Esophagus squamous epithelium (tissue), 5 donors: ENCODE measurements around the gene GRK2. TPM values are rescaled to one million over a fixed set of nuclear protein-coding genes. Genes with fewer than 3 reads are reported as not detected.
"Not testable (repeated sequence)": the region's sequence is repeated elsewhere in the genome, so short reads cannot be mapped to it uniquely, and the experiment has no call there.

ENCODE experiments used
- DNase-seq: peaks from one replicate; lab custom pipeline; 2025; lab: John Stamatoyannopoulos, UW
- H3K27ac ChIP-seq, 4 donors: fragments of 200-600 bp; sonication (generic); one replicate each; pipeline ENCODE4 v1.5.1; 2016 to 2019; ENCODE audit warnings: mild to moderate bottlenecking in 1 of 4
- H3K27me3 ChIP-seq, 4 donors: fragments of 200-600 bp; sonication (generic); 1 replicate in 3 of 4; 2 replicates in 1 of 4; pipeline versions ENCODE4 v1.5.1 to v1.6.0; 2017 to 2021; ENCODE audit warnings: antibody characterized with exemption in 1 of 4
- H3K36me3 ChIP-seq, 3 donors: fragments of 200-600 bp; sonication (generic); one replicate each; pipeline ENCODE4 v1.5.1; 2016 to 2019
- H3K4me1 ChIP-seq, 3 donors: fragments of 200-600 bp; sonication (generic); one replicate each; pipeline ENCODE4 v1.5.1; 2017 to 2019
- H3K4me3 ChIP-seq, 4 donors: fragments of 200-600 bp; sonication (generic); 1 replicate in 3 of 4; 2 replicates in 1 of 4; pipeline ENCODE4 v1.5.1; 2016 to 2019; ENCODE audit warnings: mild to moderate bottlenecking in 2 of 4, moderate library complexity in 1 of 4
- H3K9me3 ChIP-seq, 3 donors: fragments of 200-600 bp; sonication (generic); one replicate each; pipeline ENCODE4 v1.5.1; 2016 to 2019
- CTCF ChIP-seq, 6 experiments: fragments of 450-650 bp in 4 of 6; fragments of 200-600 bp in 2 of 6; sonication (generic) in 2 of 6; IDR thresholded peaks; one replicate each; pipeline ENCODE4 v1.5.1; 2016 to 2019; ENCODE audit warnings: antibody characterized with exemption in 6 of 6, mild to moderate bottlenecking in 4 of 6, moderate library complexity in 4 of 6
- POLR2A ChIP-seq, 4 donors: fragments of 450-650 bp; IDR thresholded peaks; one replicate each; pipeline ENCODE4 v1.6.1; 2017; ENCODE audit warnings: antibody characterized with exemption in 4 of 4, mild to moderate bottlenecking in 4 of 4, moderate library complexity in 3 of 4
- WGBS, 2 donors: methylation state at CpG; one replicate each; pipeline ENCODE4 v1.1.5; 2018; 5-methylcytosine and 5-hydroxymethylcytosine counted together
- intact Hi-C: fragments of 100-400 bp; cut with DNase I; formaldehyde crosslinking; loops from one replicate; pipeline ENCODE4 v1.15.0; 2022
- total RNA-seq, 4 donors: library from RNA; depleted of rRNA; stranded (reverse); fragments of >200 nt; gene quantifications; one replicate each; pipeline ENCODE4 v1.1.0, GENCODE V29; 2016
- donor health status: DM: yes; HTN: yes; CAD: no.

GRK2 gene
- total RNA-seq, 4 donors from 2014 or later = 54.1 to 93.2 (median 68.5) TPM

- intact Hi-C loops, DNase-seq, H3K27me3 ChIP-seq, H3K9me3 ChIP-seq: not testable (repeated sequence)
- Histone ChIP-seq H3K4me3 (peak overlapping the region in 3 of 4 donors; percentile 30 to 60 (median 31)), H3K4me1 (peaks cover 40 to 73% (median 53%) of the 10 kb centered on the region in 3 donors), H3K36me3 (peaks cover 0 to 16% (median 7%) of the 10 kb centered on the region in 3 donors), H3K27ac (peak overlapping the region; percentile 35 to 97 (median 65))
- WGBS, 2 donors = 56 to 67% methylated on average over 15 to 23 of the region's 50 CpGs
- peak in 1 of 4 donors; percentile 6 for TF ChIP-seq POLR2A (IDR thresholded peaks at IDR 0.05)
Measured at GRCh38 chr11:67260885-67261639, 5.2 kb upstream of the GRK2 start.

GRCh38 chr11:67261640-67261945 lies 4.7 kb upstream of the GRK2 start:
- H3K36me3 ChIP-seq = peaks cover 0 to 11% (median 1%) of the 10 kb centered on the region in 3 donors
- intact Hi-C loops = no loop called here
- no peaks in the 10 kb centered on the region for H3K27me3 ChIP-seq
- no peaks in the 10 kb centered on the region for H3K9me3 ChIP-seq
- peak overlapping the region; percentile 35 to 97 (median 65) for H3K27ac ChIP-seq
- WGBS, 2 donors = 17 to 20% methylated on average over 8 to 14 of the region's 18 CpGs
- TF ChIP-seq CTCF (IDR thresholded peaks at IDR 0.05) = peak in 1 of 6 experiments; percentile 9
- no peak for TF ChIP-seq POLR2A (IDR thresholded peaks at IDR 0.05)
- H3K4me3 ChIP-seq = peak overlapping the region in 3 of 4 donors; percentile 30 to 60 (median 31)
- no peak for DNase-seq
- peaks cover 40 to 70% (median 53%) of the 10 kb centered on the region in 3 donors for H3K4me1 ChIP-seq

GRCh38 chr11:67261946-67262681 lies 4.2 kb upstream of the GRK2 start:
- H3K27me3 ChIP-seq = no peaks in the 10 kb centered on the region
- no peak for DNase-seq
- H3K36me3 ChIP-seq = peaks cover 0 to 6% (median 0%) of the 10 kb centered on the region in 3 donors
- intact Hi-C loops = no loop called here
- H3K4me3 ChIP-seq = peak overlapping the region in 2 of 4 donors; percentile 30 to 60
- H3K9me3 ChIP-seq = no peaks in the 10 kb centered on the region
- no peak for TF ChIP-seq POLR2A (IDR thresholded peaks at IDR 0.05)
- TF ChIP-seq CTCF (IDR thresholded peaks at IDR 0.05) = peak in 1 of 6 experiments; percentile 5
- peak overlapping the region; percentile 81 to 97 (median 89) for H3K27ac ChIP-seq
- WGBS, 2 donors = 33% methylated on average over 8 to 17 of the region's 18 CpGs
- peaks cover 40 to 70% (median 53%) of the 10 kb centered on the region in 3 donors for H3K4me1 ChIP-seq

GRCh38 chr11:67262731-67263675 lies 3.3 kb upstream of the GRK2 start:
- WGBS, 2 donors = 22 to 28% methylated on average over 20 to 21 of the region's 22 CpGs
- Histone ChIP-seq H3K36me3 (peaks cover 0 to 3% (median 0%) of the 10 kb centered on the region in 3 donors), H3K27ac (peak overlapping the region; percentile 81 to 97 (median 89)), H3K27me3 (no peaks in the 10 kb centered on the region), H3K4me3 (peak overlapping the region in 1 of 4 donors; percentile 34), H3K9me3 (no peaks in the 10 kb centered on the region), H3K4me1 (peaks cover 49 to 76% (median 60%) of the 10 kb centered on the region in 3 donors)
- DNase-seq = no peak
- no peak for TF ChIP-seq POLR2A (IDR thresholded peaks at IDR 0.05)
- TF ChIP-seq CTCF (IDR thresholded peaks at IDR 0.05) = peak; percentile 75 to 92 (median 89)
- intact Hi-C loops = no loop called here

GRCh38 chr11:67264260-67264659 lies 2.0 kb upstream of the GRK2 start:
- H3K9me3 ChIP-seq = no peaks in the 10 kb centered on the region
- H3K27me3 ChIP-seq = no peaks in the 10 kb centered on the region
- H3K27ac ChIP-seq = peak overlapping the region; percentile 81 to 97 (median 89)
- peaks cover 62 to 82% (median 72%) of the 10 kb centered on the region in 3 donors for H3K4me1 ChIP-seq
- 90 to 94% methylated on average over 5 of the region's 5 CpGs for WGBS, 2 donors
- peaks cover 8 to 15% (median 12%) of the 10 kb centered on the region in 3 donors for H3K36me3 ChIP-seq
- DNase-seq = no peak
- no peak overlapping the region for H3K4me3 ChIP-seq
- TF ChIP-seq POLR2A (IDR thresholded peaks at IDR 0.05) (no peak), CTCF (IDR thresholded peaks at IDR 0.05) (no peak)
- intact Hi-C loops = no loop called here
